Measurements from ENCODE around the gene STRADA. TPM values are rescaled to one million over a fixed set of nuclear protein-coding genes. Genes with fewer than 3 reads are reported as not detected.

Gene STRADA
- total and polyA plus RNA-seq, 9 of the 15 experiments (the other 6 are each of a cell fraction or from before 2014, with no cell fraction given), result 6.6 to 33.0 (median 20.5) TPM

DNA sequence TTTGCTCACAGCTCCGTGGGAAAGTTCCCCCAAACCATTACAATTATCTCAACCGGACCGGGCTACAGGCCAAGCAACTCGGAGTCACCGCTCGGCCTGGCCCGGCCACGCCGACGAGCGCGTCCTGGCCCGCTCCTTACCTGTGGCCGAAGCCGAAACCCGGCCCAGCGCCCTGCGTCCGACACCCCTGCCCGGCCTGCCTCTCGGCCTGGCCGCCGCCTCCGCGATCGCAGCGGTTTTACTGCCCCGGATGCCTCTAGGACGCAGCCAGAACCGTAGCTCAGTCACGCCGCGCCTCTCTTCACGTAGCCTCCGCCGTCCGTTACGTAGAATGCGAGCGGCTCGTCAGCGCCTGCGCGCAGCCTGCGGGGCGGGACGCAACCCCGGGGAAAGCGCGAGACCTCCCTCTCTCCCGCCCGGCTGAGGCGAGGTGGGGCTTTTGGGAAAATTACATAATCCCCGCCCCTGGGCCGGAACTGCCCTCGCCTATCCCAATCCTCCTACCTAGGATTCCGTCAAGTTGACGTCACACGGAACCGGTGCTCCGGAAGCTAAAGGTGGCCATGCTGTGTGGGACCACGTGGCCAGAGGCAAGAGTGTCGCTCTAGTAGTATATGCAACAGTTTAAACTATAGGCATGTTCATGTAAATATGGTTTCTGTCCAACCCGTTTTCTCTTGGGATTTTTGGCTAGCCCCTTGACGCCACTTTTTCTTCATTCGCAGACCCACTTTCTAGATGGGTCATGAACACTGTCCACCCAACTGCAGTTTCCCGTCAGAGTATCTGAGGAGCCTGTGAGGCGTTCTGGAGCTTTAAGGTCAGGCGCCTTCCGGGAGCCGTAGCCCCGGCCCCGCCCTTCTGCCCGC lies 31.9 kb upstream of the STRADA start, which contains the start of gene CCDC47 (continued):
- TF ChIP-seq, protein P1, sequence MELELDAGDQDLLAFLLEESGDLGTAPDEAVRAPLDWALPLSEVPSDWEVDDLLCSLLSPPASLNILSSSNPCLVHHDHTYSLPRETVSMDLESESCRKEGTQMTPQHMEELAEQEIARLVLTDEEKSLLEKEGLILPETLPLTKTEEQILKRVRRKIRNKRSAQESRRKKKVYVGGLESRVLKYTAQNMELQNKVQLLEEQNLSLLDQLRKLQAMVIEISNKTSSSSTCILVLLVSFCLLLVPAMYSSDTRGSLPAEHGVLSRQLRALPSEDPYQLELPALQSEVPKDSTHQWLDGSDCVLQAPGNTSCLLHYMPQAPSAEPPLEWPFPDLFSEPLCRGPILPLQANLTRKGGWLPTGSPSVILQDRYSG (tag; conservative IDR thresholded peaks at IDR 0.05; ENCODE audit: low read depth), result peak; percentile 64; the same call in 1 of the 2 replicates
- TF ChIP-seq ZNF79 (CRISPR knock-in tag; IDR thresholded peaks at IDR 0.05; ENCODE audit: low read depth) (peak; percentile 51; the same call in 1 of the 2 replicates), SNIP1 (IDR thresholded peaks at IDR 0.05; ENCODE audit: low read depth) (no peak), SNRNP70 (optimal IDR thresholded peaks at IDR 0.05; ENCODE audit: low read depth, low read length) (no peak), EP400 (IDR thresholded peaks at IDR 0.05) (peak; percentile 100), BACH1 (tag; IDR thresholded peaks at IDR 0.05) (no peak), FOXK2 (conservative IDR thresholded peaks at IDR 0.05 in 1 of 2, IDR thresholded peaks at IDR 0.05 in 1 of 2; ENCODE audit: low read depth in 2 of 2) (peak; percentile 88 to 90), ERF (CRISPR knock-in tag; IDR thresholded peaks at IDR 0.05) (peak; percentile 82), ELF2 (CRISPR knock-in tag; IDR thresholded peaks at IDR 0.05) (peak; percentile 20; the same call in 1 of the 2 replicates)
- TF ChIP-seq, protein P2, sequence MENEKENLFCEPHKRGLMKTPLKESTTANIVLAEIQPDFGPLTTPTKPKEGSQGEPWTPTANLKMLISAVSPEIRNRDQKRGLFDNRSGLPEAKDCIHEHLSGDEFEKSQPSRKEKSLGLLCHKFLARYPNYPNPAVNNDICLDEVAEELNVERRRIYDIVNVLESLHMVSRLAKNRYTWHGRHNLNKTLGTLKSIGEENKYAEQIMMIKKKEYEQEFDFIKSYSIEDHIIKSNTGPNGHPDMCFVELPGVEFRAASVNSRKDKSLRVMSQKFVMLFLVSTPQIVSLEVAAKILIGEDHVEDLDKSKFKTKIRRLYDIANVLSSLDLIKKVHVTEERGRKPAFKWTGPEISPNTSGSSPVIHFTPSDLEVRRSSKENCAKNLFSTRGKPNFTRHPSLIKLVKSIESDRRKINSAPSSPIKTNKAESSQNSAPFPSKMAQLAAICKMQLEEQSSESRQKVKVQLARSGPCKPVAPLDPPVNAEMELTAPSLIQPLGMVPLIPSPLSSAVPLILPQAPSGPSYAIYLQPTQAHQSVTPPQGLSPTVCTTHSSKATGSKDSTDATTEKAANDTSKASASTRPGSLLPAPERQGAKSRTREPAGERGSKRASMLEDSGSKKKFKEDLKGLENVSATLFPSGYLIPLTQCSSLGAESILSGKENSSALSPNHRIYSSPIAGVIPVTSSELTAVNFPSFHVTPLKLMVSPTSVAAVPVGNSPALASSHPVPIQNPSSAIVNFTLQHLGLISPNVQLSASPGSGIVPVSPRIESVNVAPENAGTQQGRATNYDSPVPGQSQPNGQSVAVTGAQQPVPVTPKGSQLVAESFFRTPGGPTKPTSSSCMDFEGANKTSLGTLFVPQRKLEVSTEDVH (IDR thresholded peaks at IDR 0.05; ENCODE audit: low read depth, partially characterized antibody), result peak; percentile 89
- TF ChIP-seq, protein P3, sequence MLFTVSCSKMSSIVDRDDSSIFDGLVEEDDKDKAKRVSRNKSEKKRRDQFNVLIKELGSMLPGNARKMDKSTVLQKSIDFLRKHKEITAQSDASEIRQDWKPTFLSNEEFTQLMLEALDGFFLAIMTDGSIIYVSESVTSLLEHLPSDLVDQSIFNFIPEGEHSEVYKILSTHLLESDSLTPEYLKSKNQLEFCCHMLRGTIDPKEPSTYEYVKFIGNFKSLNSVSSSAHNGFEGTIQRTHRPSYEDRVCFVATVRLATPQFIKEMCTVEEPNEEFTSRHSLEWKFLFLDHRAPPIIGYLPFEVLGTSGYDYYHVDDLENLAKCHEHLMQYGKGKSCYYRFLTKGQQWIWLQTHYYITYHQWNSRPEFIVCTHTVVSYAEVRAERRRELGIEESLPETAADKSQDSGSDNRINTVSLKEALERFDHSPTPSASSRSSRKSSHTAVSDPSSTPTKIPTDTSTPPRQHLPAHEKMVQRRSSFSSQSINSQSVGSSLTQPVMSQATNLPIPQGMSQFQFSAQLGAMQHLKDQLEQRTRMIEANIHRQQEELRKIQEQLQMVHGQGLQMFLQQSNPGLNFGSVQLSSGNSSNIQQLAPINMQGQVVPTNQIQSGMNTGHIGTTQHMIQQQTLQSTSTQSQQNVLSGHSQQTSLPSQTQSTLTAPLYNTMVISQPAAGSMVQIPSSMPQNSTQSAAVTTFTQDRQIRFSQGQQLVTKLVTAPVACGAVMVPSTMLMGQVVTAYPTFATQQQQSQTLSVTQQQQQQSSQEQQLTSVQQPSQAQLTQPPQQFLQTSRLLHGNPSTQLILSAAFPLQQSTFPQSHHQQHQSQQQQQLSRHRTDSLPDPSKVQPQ (CRISPR knock-in tag; IDR thresholded peaks at IDR 0.05; ENCODE audit: borderline replicate concordance), result no peak
- TF ChIP-seq, protein P4, sequence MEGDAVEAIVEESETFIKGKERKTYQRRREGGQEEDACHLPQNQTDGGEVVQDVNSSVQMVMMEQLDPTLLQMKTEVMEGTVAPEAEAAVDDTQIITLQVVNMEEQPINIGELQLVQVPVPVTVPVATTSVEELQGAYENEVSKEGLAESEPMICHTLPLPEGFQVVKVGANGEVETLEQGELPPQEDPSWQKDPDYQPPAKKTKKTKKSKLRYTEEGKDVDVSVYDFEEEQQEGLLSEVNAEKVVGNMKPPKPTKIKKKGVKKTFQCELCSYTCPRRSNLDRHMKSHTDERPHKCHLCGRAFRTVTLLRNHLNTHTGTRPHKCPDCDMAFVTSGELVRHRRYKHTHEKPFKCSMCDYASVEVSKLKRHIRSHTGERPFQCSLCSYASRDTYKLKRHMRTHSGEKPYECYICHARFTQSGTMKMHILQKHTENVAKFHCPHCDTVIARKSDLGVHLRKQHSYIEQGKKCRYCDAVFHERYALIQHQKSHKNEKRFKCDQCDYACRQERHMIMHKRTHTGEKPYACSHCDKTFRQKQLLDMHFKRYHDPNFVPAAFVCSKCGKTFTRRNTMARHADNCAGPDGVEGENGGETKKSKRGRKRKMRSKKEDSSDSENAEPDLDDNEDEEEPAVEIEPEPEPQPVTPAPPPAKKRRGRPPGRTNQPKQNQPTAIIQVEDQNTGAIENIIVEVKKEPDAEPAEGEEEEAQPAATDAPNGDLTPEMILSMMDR (IDR thresholded peaks at IDR 0.05 in 2 of 3, conservative IDR thresholded peaks at IDR 0.05 in 1 of 3; ENCODE audit: insufficient read depth in 2 of 3, low read depth in 1 of 3, low read length in 3 of 3), result peak in 1 of 3 experiments; percentile 19; a peak in 1 of 6 replicates
- TF ChIP-seq, protein P5, sequence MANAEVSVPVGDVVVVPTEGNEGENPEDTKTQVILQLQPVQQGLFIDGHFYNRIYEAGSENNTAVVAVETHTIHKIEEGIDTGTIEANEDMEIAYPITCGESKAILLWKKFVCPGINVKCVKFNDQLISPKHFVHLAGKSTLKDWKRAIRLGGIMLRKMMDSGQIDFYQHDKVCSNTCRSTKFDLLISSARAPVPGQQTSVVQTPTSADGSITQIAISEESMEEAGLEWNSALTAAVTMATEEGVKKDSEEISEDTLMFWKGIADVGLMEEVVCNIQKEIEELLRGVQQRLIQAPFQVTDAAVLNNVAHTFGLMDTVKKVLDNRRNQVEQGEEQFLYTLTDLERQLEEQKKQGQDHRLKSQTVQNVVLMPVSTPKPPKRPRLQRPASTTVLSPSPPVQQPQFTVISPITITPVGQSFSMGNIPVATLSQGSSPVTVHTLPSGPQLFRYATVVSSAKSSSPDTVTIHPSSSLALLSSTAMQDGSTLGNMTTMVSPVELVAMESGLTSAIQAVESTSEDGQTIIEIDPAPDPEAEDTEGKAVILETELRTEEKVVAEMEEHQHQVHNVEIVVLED (CRISPR knock-in tag; IDR thresholded peaks at IDR 0.05), result peak; percentile 82

Measured in K562 (cell line).